ENCODE measurements around the gene COX8A. TPM values are rescaled to one million over a fixed set of nuclear protein-coding genes. Genes with fewer than 3 reads are reported as not detected.

COX8A gene
- total RNA-seq, 1 donor from 2014 or later = 302 TPM

GRCh38 chr11:63986156-63986931, 11.9 kb downstream of the COX8A start, which contains the start of gene OTUB1:
OTUB1 (plus strand) TSS chr11:63986438; CDS start chr11:63986457, 19 bp downstream.
- no peaks in the 10 kb centered on the region for H3K9me3 Mint-ChIP-seq
- H3K4me3 Mint-ChIP-seq = peak within 1 kb of the TSS; percentile 99
- H3K27me3 Mint-ChIP-seq = no peaks in the 10 kb centered on the region
- H3K27ac Mint-ChIP-seq = peak within 1 kb of the TSS; percentile 97
- intact Hi-C loops (cut with micrococcal nuclease) = loop anchor here (1.0 to 5.0 kb wide), 3 partner anchors 12 to 149 kb away; partner anchors contain the start of genes COX8A, MARK2 and NAA40
- peaks cover 25% of the 10 kb centered on the region for H3K36me3 Mint-ChIP-seq (ENCODE audit: low read depth)
- H3K4me1 Mint-ChIP-seq = peaks cover 29% of the 10 kb centered on the region
- DNase-seq = peak; percentile 97

GRCh38 chr11:63986932-63987513, 12.6 kb downstream of the COX8A start:
- peak overlapping the region; percentile 66 for H3K27ac Mint-ChIP-seq
- intact Hi-C loops (cut with micrococcal nuclease) = loop anchor here (1.0 to 5.0 kb wide), 3 partner anchors 13 to 150 kb away; partner anchors contain the start of genes COX8A, MARK2 and NAA40

GRCh38 chr11:63991558-63991957, 17.1 kb downstream of the COX8A start:
- intact Hi-C loops (cut with micrococcal nuclease) = no loop called here
- Mint-ChIP-seq H3K9me3 (no peaks in the 10 kb centered on the region), H3K27ac (no peak overlapping the region), H3K36me3 (ENCODE audit: low read depth) (peaks cover 51% of the 10 kb centered on the region), H3K4me1 (peaks cover 26% of the 10 kb centered on the region), H3K27me3 (no peaks in the 10 kb centered on the region), H3K4me3 (no peak overlapping the region)
- no peak for DNase-seq

More at GRCh38 chr11:63986932-63987513, 12.6 kb downstream of the COX8A start:
- Mint-ChIP-seq H3K4me1 (peaks cover 31% of the 10 kb centered on the region), H3K4me3 (peak overlapping the region; percentile 81), H3K9me3 (no peaks in the 10 kb centered on the region), H3K27me3 (no peaks in the 10 kb centered on the region), H3K36me3 (ENCODE audit: low read depth) (peaks cover 31% of the 10 kb centered on the region)
- no peak for DNase-seq

- intact Hi-C loops (cut with micrococcal nuclease) = no loop called here
- H3K27me3 Mint-ChIP-seq = no peaks in the 10 kb centered on the region
- DNase-seq = no peak
- H3K36me3 Mint-ChIP-seq (ENCODE audit: low read depth) = peaks cover 61% of the 10 kb centered on the region
- H3K4me3 Mint-ChIP-seq = no peak overlapping the region
- H3K27ac Mint-ChIP-seq = no peak overlapping the region
- H3K9me3 Mint-ChIP-seq = no peaks in the 10 kb centered on the region
- H3K4me1 Mint-ChIP-seq = peaks cover 19% of the 10 kb centered on the region
Measured at GRCh38 chr11:63993100-63993499, 18.7 kb downstream of the COX8A start.

GRCh38 chr11:63993993-63994392, 19.6 kb downstream of the COX8A start:
- H3K27me3 Mint-ChIP-seq = no peaks in the 10 kb centered on the region
- intact Hi-C loops (cut with micrococcal nuclease) = no loop called here
- no peaks in the 10 kb centered on the region for H3K9me3 Mint-ChIP-seq
- H3K4me1 Mint-ChIP-seq = peaks cover 15% of the 10 kb centered on the region
- H3K4me3 Mint-ChIP-seq = no peak overlapping the region
- no peak for DNase-seq
- peaks cover 56% of the 10 kb centered on the region for H3K36me3 Mint-ChIP-seq (ENCODE audit: low read depth)
- no peak overlapping the region for H3K27ac Mint-ChIP-seq

GRCh38 chr11:63996512-63996911, 22.1 kb downstream of the COX8A start:
- Mint-ChIP-seq H3K27me3 (peaks cover 1% of the 10 kb centered on the region), H3K4me1 (peaks cover 13% of the 10 kb centered on the region), H3K27ac (no peak overlapping the region), H3K4me3 (no peak overlapping the region), H3K36me3 (ENCODE audit: low read depth) (peaks cover 43% of the 10 kb centered on the region), H3K9me3 (no peaks in the 10 kb centered on the region)
- intact Hi-C loops (cut with micrococcal nuclease) = loop anchor here (5.0 kb wide), 1 partner anchor 229 kb away; the partner anchor contains the start of gene ZFTA
- no peak for DNase-seq

- peaks cover 1% of the 10 kb centered on the region for H3K27me3 Mint-ChIP-seq
- DNase-seq = no peak
- no peak overlapping the region for H3K4me3 Mint-ChIP-seq
- H3K4me1 Mint-ChIP-seq = peaks cover 11% of the 10 kb centered on the region
- no peak overlapping the region for H3K27ac Mint-ChIP-seq
- H3K36me3 Mint-ChIP-seq (ENCODE audit: low read depth) = peaks cover 37% of the 10 kb centered on the region
- intact Hi-C loops (cut with micrococcal nuclease) = loop anchor here (5.0 kb wide), 1 partner anchor 230 kb away; the partner anchor contains the start of gene ZFTA
- H3K9me3 Mint-ChIP-seq = no peaks in the 10 kb centered on the region
Measured at GRCh38 chr11:63997104-63997700, 22.8 kb downstream of the COX8A start.

GRCh38 chr11:63997801-63998337, 23.4 kb downstream of the COX8A start:
- Mint-ChIP-seq H3K9me3 (no peaks in the 10 kb centered on the region), H3K27me3 (peaks cover 1% of the 10 kb centered on the region), H3K4me3 (no peak overlapping the region), H3K4me1 (peaks cover 10% of the 10 kb centered on the region), H3K36me3 (ENCODE audit: low read depth) (peaks cover 35% of the 10 kb centered on the region), H3K27ac (no peak overlapping the region)
- no peak for DNase-seq
- intact Hi-C loops (cut with micrococcal nuclease) = loop anchor here (5.0 kb wide), 1 partner anchor 231 kb away; the partner anchor contains the start of gene ZFTA

- Mint-ChIP-seq H3K4me1 (peaks cover 6% of the 10 kb centered on the region), H3K4me3 (no peak overlapping the region), H3K27ac (no peak overlapping the region), H3K36me3 (ENCODE audit: low read depth) (peaks cover 31% of the 10 kb centered on the region), H3K9me3 (no peaks in the 10 kb centered on the region), H3K27me3 (peaks cover 1% of the 10 kb centered on the region)
- peak; percentile 65 for DNase-seq
- intact Hi-C loops (cut with micrococcal nuclease) = loop anchor here (5.0 kb wide), 1 partner anchor 231 kb away; the partner anchor contains the start of gene ZFTA
Measured at GRCh38 chr11:63998558-63999348, 24.3 kb downstream of the COX8A start.

- peaks cover 4% of the 10 kb centered on the region for H3K4me1 Mint-ChIP-seq
- peak; percentile 84 for DNase-seq
- peaks cover 1% of the 10 kb centered on the region for H3K27me3 Mint-ChIP-seq
- peak overlapping the region; percentile 39 for H3K4me3 Mint-ChIP-seq
- peaks cover 27% of the 10 kb centered on the region for H3K36me3 Mint-ChIP-seq (ENCODE audit: low read depth)
- no peak overlapping the region for H3K27ac Mint-ChIP-seq
- no peaks in the 10 kb centered on the region for H3K9me3 Mint-ChIP-seq
- intact Hi-C loops (cut with micrococcal nuclease) = loop anchor here (1.0 to 5.0 kb wide), 3 partner anchors 147 to 301 kb away; partner anchors contain the start of genes CATSPERZ and ZFTA
Measured at GRCh38 chr11:63999349-64000025, 25.1 kb downstream of the COX8A start.

GRCh38 chr11:64000026-64000739, 25.8 kb downstream of the COX8A start:
- no peak overlapping the region for H3K27ac Mint-ChIP-seq

More at GRCh38 chr11:64000026-64000739, 25.8 kb downstream of the COX8A start:
- Mint-ChIP-seq H3K9me3 (no peaks in the 10 kb centered on the region), H3K27me3 (peaks cover 1% of the 10 kb centered on the region), H3K4me3 (peak overlapping the region; percentile 39), H3K4me1 (peaks cover 3% of the 10 kb centered on the region), H3K36me3 (ENCODE audit: low read depth) (peaks cover 21% of the 10 kb centered on the region)
- DNase-seq = peak; percentile 94
- intact Hi-C loops (cut with micrococcal nuclease) = loop anchor here (1.0 to 2.0 kb wide), 2 partner anchors 146 to 301 kb away; partner anchors contain the start of gene CATSPERZ

All from activated CD4-positive, alpha-beta T cell treated with anti-CD3 and anti-CD28 coated beads, Interleukin-2, amount 10 ng/mL, durations not matched to agents 24 days and 14 days (primary cell).